HG03064 (cell line): ENCODE data around the gene VASN.
"Not testable (repeated sequence)": the region's sequence is repeated elsewhere in the genome, so short reads cannot be mapped to it uniquely, and the experiment has no call there.

Experiments used
- ATAC-seq: cut with Tn5 transposase; IDR thresholded peaks from one replicate; pipeline ENCODE4 v1.9.1; 2021; ENCODE audit warnings: low read depth; ENCODE audit not compliant: unreplicated experiment

The VASN gene

GRCh38 chr16:4383591-4384444 lies 12.2 kb downstream of the VASN start:
- ATAC-seq: no peak

GRCh38 chr16:4384509-4384942 lies 12.9 kb downstream of the VASN start:
- ATAC-seq: no peak

- no peak for ATAC-seq
These were observed 13.6 kb downstream of the VASN start for GRCh38 chr16:4385066-4385788.

- no peak for ATAC-seq
These were observed 14.3 kb downstream of the VASN start for GRCh38 chr16:4385789-4386450.

- no peak for ATAC-seq
These were observed 14.8 kb downstream of the VASN start for GRCh38 chr16:4386451-4386805.

GRCh38 chr16:4386951-4387565 lies 15.4 kb downstream of the VASN start:
- no peak for ATAC-seq

GRCh38 chr16:4387781-4388180 lies 16.1 kb downstream of the VASN start:
- no peak for ATAC-seq

- ATAC-seq: no peak
These were observed 16.8 kb downstream of the VASN start for GRCh38 chr16:4388271-4389021.

- ATAC-seq: no peak
These were observed 17.7 kb downstream of the VASN start for GRCh38 chr16:4389051-4389955.

GRCh38 chr16:4390266-4391260 lies 18.9 kb downstream of the VASN start:
- no peak for ATAC-seq

GRCh38 chr16:4391631-4392381 lies 20.2 kb downstream of the VASN start:
- ATAC-seq: no peak

- ATAC-seq: no peak
These were observed 21.0 kb downstream of the VASN start for GRCh38 chr16:4392382-4393239.

- no peak for ATAC-seq
These were observed 21.6 kb downstream of the VASN start for GRCh38 chr16:4393240-4393600.

- ATAC-seq: not testable (repeated sequence)
These were observed 22.2 kb downstream of the VASN start for GRCh38 chr16:4393850-4394249.

GRCh38 chr16:4395055-4395726 lies 23.5 kb downstream of the VASN start:
- no peak for ATAC-seq
